ENCODE data around the gene EXD3. TPM values are rescaled to one million over a fixed set of nuclear protein-coding genes. Genes with fewer than 3 reads are reported as not detected.
"Not testable (repeated sequence)": the region's sequence is repeated elsewhere in the genome, so short reads cannot be mapped to it uniquely, and the experiment has no call there.

Gene EXD3
- total and polyA plus RNA-seq, 7 donors: 8.9 to 29.7 (median 18.0) TPM

DNA sequence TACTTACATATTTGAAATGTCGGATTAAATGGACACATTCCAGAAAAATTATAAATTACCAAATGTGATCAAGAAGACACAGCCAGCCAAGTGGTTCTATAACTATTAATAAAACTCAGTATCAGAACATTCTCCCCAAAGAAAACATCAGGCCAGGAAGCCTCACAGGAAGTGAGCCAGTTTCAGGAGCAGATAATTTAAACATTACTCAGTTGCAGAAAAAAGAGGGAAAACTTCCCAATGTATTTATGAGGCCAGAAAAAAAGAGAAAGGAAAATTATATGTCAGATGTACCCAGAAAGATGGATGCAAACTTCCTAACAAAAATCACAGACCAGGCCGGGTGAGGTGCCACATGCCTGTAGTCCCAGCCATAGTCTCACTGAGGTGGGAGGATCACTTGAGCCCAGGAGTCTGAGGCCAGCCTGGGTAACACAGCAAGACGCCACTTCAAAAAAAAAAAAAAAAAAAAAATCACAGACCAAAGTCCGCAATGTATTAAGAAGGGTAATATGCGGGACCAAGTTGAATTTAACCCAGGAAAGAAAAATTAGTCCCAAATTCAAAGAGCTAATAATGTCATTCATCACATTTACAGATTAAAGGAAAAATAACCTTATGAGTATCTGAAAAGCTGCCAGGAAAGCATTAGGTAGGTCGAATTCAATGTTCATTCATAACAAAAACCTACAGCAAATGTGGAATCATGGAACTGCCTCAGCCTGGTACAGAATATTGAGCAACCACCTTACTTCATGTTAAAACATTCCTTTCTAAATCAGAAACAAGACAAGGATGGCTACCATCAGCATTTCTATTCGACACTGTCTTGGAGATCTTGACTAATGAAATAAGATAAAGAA, 83.7 kb downstream of the EXD3 start:
- intact Hi-C loops (cut with DNase I): no loop called here
- peaks cover 0 to 5% (median 2%) of the 10 kb centered on the region in 4 donors for H3K36me3 ChIP-seq

DNA sequence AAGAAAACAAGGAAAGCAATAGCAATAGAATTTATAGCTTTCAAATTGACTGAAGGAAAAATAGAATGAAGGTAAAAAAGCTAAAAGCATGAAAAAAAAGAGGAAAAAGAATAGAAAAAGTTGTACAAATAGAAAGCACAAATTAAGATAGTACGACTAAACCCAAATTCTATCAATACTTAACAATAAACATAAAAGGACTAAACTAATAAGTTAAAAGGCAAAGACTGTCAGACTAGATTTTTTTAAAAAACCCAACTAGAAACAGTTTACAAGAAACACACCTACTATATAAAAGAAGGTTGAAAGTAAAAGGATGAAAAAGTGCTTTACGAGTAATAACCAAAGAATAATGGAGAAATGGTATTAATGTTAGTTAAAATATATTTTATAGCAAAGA, 86.2 kb downstream of the EXD3 start:
- DNase-seq: no peak
- H3K36me3 ChIP-seq: peaks cover 0 to 5% (median 2%) of the 10 kb centered on the region in 4 donors
- WGBS, 2 donors: 95 to 96% methylated on average over 2 of the region's 2 CpGs
- H3K9me3 ChIP-seq: peaks cover 0 to 4% (median 1%) of the 10 kb centered on the region in 4 donors
- H3K27ac ChIP-seq: no peak overlapping the region
- H3K27me3 ChIP-seq: no peaks in the 10 kb centered on the region
- no peak overlapping the region for H3K4me3 ChIP-seq
- TF ChIP-seq CTCF (IDR thresholded peaks at IDR 0.05): no peak
- no peak for TF ChIP-seq EP300 (IDR thresholded peaks at IDR 0.05)
- no peaks in the 10 kb centered on the region for H3K4me1 ChIP-seq
- intact Hi-C loops (cut with DNase I): no loop called here

More for the DNA sequence above, 83.7 kb downstream of the EXD3 start:
- TF ChIP-seq CTCF (IDR thresholded peaks at IDR 0.05) (no peak), POLR2A (IDR thresholded peaks at IDR 0.05) (no peak), EP300 (IDR thresholded peaks at IDR 0.05) (no peak), POLR2AphosphoS5 (IDR thresholded peaks at IDR 0.05) (no peak)
- Histone ChIP-seq H3K9me3 (peaks cover 0 to 4% (median 1%) of the 10 kb centered on the region in 4 donors), H3K27me3 (no peaks in the 10 kb centered on the region), H3K4me3 (no peak overlapping the region), H3K27ac (no peak overlapping the region), H3K4me1 (no peaks in the 10 kb centered on the region)
- 88 to 91% methylated on average over 7 of the region's 7 CpGs for WGBS, 2 donors
- no peak for DNase-seq

GRCh38 chr9:137333016-137333671, 89.8 kb downstream of the EXD3 start:
- WGBS, 2 donors: 80 to 81% methylated on average over 21 of the region's 21 CpGs
- peak; percentile 41 for DNase-seq
- intact Hi-C loops (cut with DNase I): no loop called here

GRCh38 chr9:137331929-137332328, 91.0 kb downstream of the EXD3 start:
- 94 to 96% methylated on average over 9 of the region's 9 CpGs for WGBS, 2 donors
- no peaks in the 10 kb centered on the region for H3K4me1 ChIP-seq
- no peak for DNase-seq
- H3K27ac ChIP-seq: no peak overlapping the region
- no peak for TF ChIP-seq POLR2AphosphoS5 (IDR thresholded peaks at IDR 0.05)
- H3K4me3 ChIP-seq: no peak overlapping the region
- H3K27me3 ChIP-seq: no peaks in the 10 kb centered on the region
- intact Hi-C loops (cut with DNase I): no loop called here
- peaks cover 0 to 5% (median 2%) of the 10 kb centered on the region in 4 donors for H3K36me3 ChIP-seq
- peaks cover 0 to 2% (median under 1%) of the 10 kb centered on the region in 4 donors for H3K9me3 ChIP-seq

More at GRCh38 chr9:137333016-137333671, 89.8 kb downstream of the EXD3 start:
- Histone ChIP-seq H3K27ac (no peak overlapping the region), H3K36me3 (peaks cover 0 to 5% (median 2%) of the 10 kb centered on the region in 4 donors), H3K4me3 (no peak overlapping the region), H3K9me3 (peaks cover 0 to 4% (median 1%) of the 10 kb centered on the region in 4 donors), H3K27me3 (no peaks in the 10 kb centered on the region), H3K4me1 (no peaks in the 10 kb centered on the region)
- TF ChIP-seq CTCF (IDR thresholded peaks at IDR 0.05) (no peak), EP300 (IDR thresholded peaks at IDR 0.05) (no peak), POLR2A (IDR thresholded peaks at IDR 0.05) (no peak), POLR2AphosphoS5 (IDR thresholded peaks at IDR 0.05) (no peak)

DNA sequence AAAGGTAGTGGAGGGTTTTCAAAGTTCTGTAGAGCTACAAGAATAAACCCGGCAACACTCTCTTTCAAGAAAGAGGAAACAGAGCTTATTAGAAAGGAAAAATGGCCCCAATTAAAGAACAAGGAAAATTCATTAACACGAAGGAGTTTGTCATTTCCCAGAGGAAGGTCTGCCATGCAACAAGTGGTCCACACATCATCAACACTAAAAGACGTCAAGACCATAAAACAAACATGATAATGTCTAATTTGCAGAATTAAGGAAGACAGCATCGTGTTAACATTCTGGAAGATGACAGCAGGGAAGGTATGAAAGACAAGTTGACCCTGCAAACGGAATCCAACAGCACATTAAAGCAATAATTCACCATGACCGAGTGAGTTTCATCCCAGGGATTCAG, 92.3 kb downstream of the EXD3 start:
- H3K4me1 ChIP-seq: no peaks in the 10 kb centered on the region
- TF ChIP-seq POLR2AphosphoS5 (IDR thresholded peaks at IDR 0.05) (no peak), POLR2A (IDR thresholded peaks at IDR 0.05) (no peak), EP300 (IDR thresholded peaks at IDR 0.05) (no peak), CTCF (IDR thresholded peaks at IDR 0.05) (no peak)
- no peak for DNase-seq
- no peaks in the 10 kb centered on the region for H3K9me3 ChIP-seq
- no peak overlapping the region for H3K4me3 ChIP-seq
- no peaks in the 10 kb centered on the region for H3K36me3 ChIP-seq
- WGBS, 2 donors: 84 to 86% methylated on average over 6 of the region's 6 CpGs
- no peak overlapping the region for H3K27ac ChIP-seq
- intact Hi-C loops (cut with DNase I): no loop called here
- no peaks in the 10 kb centered on the region for H3K27me3 ChIP-seq

DNA sequence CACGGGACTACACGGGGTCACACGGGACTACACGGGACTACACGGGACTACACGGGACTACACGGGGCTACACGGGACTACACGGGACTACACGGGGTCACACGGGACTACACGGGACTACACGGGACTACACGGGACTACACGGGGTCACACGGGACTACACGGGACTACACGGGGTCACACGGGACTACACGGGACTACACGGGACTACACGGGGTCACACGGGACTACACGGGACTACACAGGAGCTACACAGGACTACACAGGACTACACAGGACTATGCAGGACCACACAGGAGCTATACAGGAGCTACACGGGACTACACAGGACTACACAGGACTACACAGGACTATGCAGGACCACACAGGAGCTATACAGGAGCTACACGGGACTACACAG, 93.4 kb downstream of the EXD3 start:
- H3K4me3 ChIP-seq; H3K27me3 ChIP-seq; H3K9me3 ChIP-seq; intact Hi-C loops (cut with DNase I); H3K36me3 ChIP-seq; DNase-seq; H3K27ac ChIP-seq; H3K4me1 ChIP-seq: not testable (repeated sequence)
- 69 to 83% methylated on average over 24 to 25 of the region's 26 CpGs for WGBS, 2 donors

DNA sequence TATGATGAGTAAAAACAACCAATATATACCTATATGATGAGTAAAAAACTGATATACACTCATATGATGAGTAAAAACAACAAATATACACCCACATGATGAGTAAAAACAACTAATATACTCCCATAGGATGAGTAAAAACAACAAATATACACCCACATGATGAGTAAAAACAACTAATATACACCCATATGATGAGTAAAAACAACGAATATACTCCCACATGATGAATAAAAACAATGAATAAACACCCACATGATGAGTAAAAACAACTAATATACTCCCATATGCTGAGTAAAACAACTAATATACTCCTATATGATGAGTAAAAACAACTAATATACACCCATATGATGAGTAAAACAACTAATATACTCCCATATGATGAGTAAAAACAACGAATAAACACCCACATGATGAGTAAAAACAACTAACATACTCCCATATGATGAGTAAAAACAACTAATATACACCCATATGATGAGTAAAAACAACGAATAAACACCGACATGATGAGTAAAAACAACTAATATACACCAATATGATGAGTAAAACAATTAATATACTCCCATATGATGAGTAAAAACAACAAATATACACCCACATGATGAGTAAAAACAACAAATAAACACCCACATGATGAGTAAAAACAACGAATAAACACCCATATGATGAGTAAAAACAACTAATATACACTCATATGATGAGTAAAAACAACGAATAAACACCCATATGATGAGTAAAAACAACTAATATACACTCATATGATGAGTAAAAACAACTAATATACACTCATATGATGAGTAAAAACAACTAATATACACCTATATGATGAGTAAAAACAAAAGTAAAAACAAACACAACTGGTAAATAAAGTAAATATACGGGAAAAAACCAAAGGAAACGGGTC, 95.1 kb downstream of the EXD3 start:
- DNase-seq; H3K27me3 ChIP-seq; H3K36me3 ChIP-seq; H3K4me1 ChIP-seq; H3K4me3 ChIP-seq; H3K9me3 ChIP-seq; intact Hi-C loops (cut with DNase I); H3K27ac ChIP-seq: not testable (repeated sequence)
- WGBS, 2 donors: 78 to 84% methylated on average over 8 of the region's 8 CpGs

Data from sigmoid colon (tissue), 7 donors.